Panc1 (cell line): ENCODE data around the gene FNIP1. TPM values are rescaled to one million over a fixed set of nuclear protein-coding genes. Genes with fewer than 3 reads are reported as not detected.

Experiments
- ATAC-seq: fragments of 200-7000 bp; cut with Tn5 transposase; 2 replicates; pipeline ENCODE4 v1.9.1; 2020; ENCODE audit warnings: mild to moderate bottlenecking, moderate library complexity
- BruUV-seq: library from RNA; stranded (reverse); fragments of 400-500 nt; replicated peaks from 2 replicates; lab custom pipeline; 2021; lab: Mats Ljungman, UMichigan
- CTCF ChIA-PET: fragments of 300-600 bp; sonication (Branson Sonifier 250); formaldehyde crosslinking; loops from one replicate; lab custom pipeline; 2022; ENCODE audit warnings: antibody characterized with exemption; lab: Charles Lee
- POLR2A ChIA-PET: fragments of 300-600 bp; sonication (Branson Sonifier 250); formaldehyde crosslinking; loops from one replicate; lab custom pipeline; 2022; ENCODE audit warnings: antibody characterized with exemption; lab: Charles Lee
- DNase-seq: peaks from one replicate; pipeline ENCODE4 v3.0.0-alpha.2; 2010; ENCODE audit warnings: low read depth, low spot score
- H3K27ac ChIP-seq: 2 replicates; pipeline ENCODE4 v1.5.1; 2011; ENCODE audit warnings: mild to moderate bottlenecking, low read length, inconsistent platforms
- H3K27me3 ChIP-seq: fragments of 200-500 bp; sonication (Bioruptor generic); 2 replicates; pipeline ENCODE4 v1.6.0; 2014; ENCODE audit warnings: low read length, inconsistent platforms; ENCODE audit not compliant: control insufficient read depth, insufficient read depth
- H3K36me3 ChIP-seq: fragments of 200-500 bp; sonication (Bioruptor generic); 2 replicates; pipeline ENCODE4 v1.5.1; 2014; ENCODE audit warnings: inconsistent platforms, mild to moderate bottlenecking, low read length, moderate library complexity; ENCODE audit not compliant: control insufficient read depth, insufficient read depth
- H3K4me1 ChIP-seq: 2 replicates; pipeline ENCODE4 v1.5.1; 2011; ENCODE audit warnings: inconsistent platforms, mild to moderate bottlenecking, low read length, moderate library complexity; ENCODE audit not compliant: control insufficient read depth, insufficient read depth
- H3K4me3 ChIP-seq, 2 experiments: 2 replicates each; pipeline ENCODE4 v1.5.1; 2011 to 2012; ENCODE audit warnings: low read depth in 2 of 2, low read length in 2 of 2, mild to moderate bottlenecking in 2 of 2, inconsistent platforms in 1 of 2, moderate library complexity in 1 of 2
- H3K9me3 ChIP-seq: fragments of 200-500 bp; sonication (Bioruptor generic); 2 replicates; pipeline ENCODE4 v1.5.1; 2014; ENCODE audit warnings: low read depth, mild to moderate bottlenecking, inconsistent platforms, low read length, moderate library complexity; ENCODE audit not compliant: control insufficient read depth, insufficient read depth
- CTCF ChIP-seq: fragments of 450-650 bp; IDR thresholded peaks from 2 replicates; pipeline ENCODE4 v1.5.1; 2017; ENCODE audit warnings: mild to moderate bottlenecking
- POLR2AphosphoS5 ChIP-seq: IDR thresholded peaks from 2 replicates; pipeline ENCODE4 v1.6.1; 2012; ENCODE audit warnings: mild to moderate bottlenecking, low read depth, low read length, moderate library complexity
- REST ChIP-seq, 2 experiments: IDR thresholded peaks; 2 replicates each; pipeline ENCODE4 v1.6.1; 2011 to 2012; ENCODE audit warnings: low read depth in 2 of 2, control low read depth in 1 of 2, low read length in 1 of 2, mild to moderate bottlenecking in 1 of 2, moderate library complexity in 1 of 2; ENCODE audit not compliant: insufficient read depth in 1 of 2
- SIN3A ChIP-seq: IDR thresholded peaks from 2 replicates; pipeline ENCODE4 v1.6.1; 2012; ENCODE audit warnings: low read depth, mild to moderate bottlenecking, low read length, moderate library complexity, borderline replicate concordance; ENCODE audit not compliant: insufficient read depth
- TCF7L2 ChIP-seq: IDR thresholded peaks from 2 replicates; pipeline ENCODE4 v1.6.1; 2011; ENCODE audit warnings: mild to moderate bottlenecking, low read depth, low read length, inconsistent platforms
- in situ Hi-C: cut with HindIII; loops from 2 replicates; pipeline ENCODE4 v1.10.0; 2016; ENCODE audit warnings: low sequenced_read_pairs, low pct_unique_long_range_greater_than_20kb
- intact Hi-C: fragments of 100-400 bp; cut with micrococcal nuclease; formaldehyde crosslinking; loops from one replicate; pipeline ENCODE4 v1.10.0; 2022; ENCODE audit not compliant: unreplicated experiment
- total RNA-seq: library from RNA; stranded (reverse); gene quantifications from one replicate; pipeline ENCODE4 v1.2.1, GENCODE V29; 2021; ENCODE audit not compliant: unreplicated experiment

Gene FNIP1
- total RNA-seq, 1 experiment from 2014 or later = 48.3 TPM

- CTCF ChIA-PET = no interaction called here
These were observed 188.8 kb downstream of the FNIP1 start for GRCh38 chr5:131607903-131608540.

GRCh38 chr5:131607418-131607817, 189.4 kb downstream of the FNIP1 start:
- peaks cover 25% of the 10 kb centered on the region for H3K4me1 ChIP-seq
- H3K4me3 ChIP-seq = no peak overlapping the region
- in situ Hi-C loops (no loop called here), intact Hi-C loops (no loop called here)
- ChIA-PET POLR2A (no interaction called here), CTCF (no interaction called here)
- ATAC-seq = no peak
- no peaks in the 10 kb centered on the region for H3K27me3 ChIP-seq
- peaks cover 3% of the 10 kb centered on the region; the same call in 1 of the 2 replicates for H3K36me3 ChIP-seq
- H3K9me3 ChIP-seq = no peaks in the 10 kb centered on the region
- TF ChIP-seq REST (IDR thresholded peaks at IDR 0.05; ENCODE audit: insufficient read depth in 1 of 2, low read depth in 2 of 2, low read length in 1 of 2) = no peak
- TF ChIP-seq POLR2AphosphoS5 = no peak
- TF ChIP-seq CTCF = no peak
- TF ChIP-seq TCF7L2 = no peak
- TF ChIP-seq SIN3A = no peak
- no peak for DNase-seq
- no TSS peak for BruUV-seq
- H3K27ac ChIP-seq = no peak overlapping the region

More at GRCh38 chr5:131607903-131608540, 188.8 kb downstream of the FNIP1 start:
- no TSS peak for BruUV-seq
- TF ChIP-seq CTCF (no peak), POLR2AphosphoS5 (no peak), TCF7L2 (no peak), REST (IDR thresholded peaks at IDR 0.05; ENCODE audit: insufficient read depth in 1 of 2, low read depth in 2 of 2, low read length in 1 of 2) (no peak), SIN3A (no peak)
- H3K36me3 ChIP-seq = peaks cover 3% of the 10 kb centered on the region; the same call in 1 of the 2 replicates
- H3K27me3 ChIP-seq = no peaks in the 10 kb centered on the region
- no peak for ATAC-seq
- in situ Hi-C loops (no loop called here), intact Hi-C loops (no loop called here)
- H3K9me3 ChIP-seq = no peaks in the 10 kb centered on the region
- DNase-seq = no peak
- POLR2A ChIA-PET = no interaction called here
- H3K4me3 ChIP-seq = no peak overlapping the region
- H3K4me1 ChIP-seq = peaks cover 25% of the 10 kb centered on the region
- H3K27ac ChIP-seq = no peak overlapping the region
